HG03575 (cell line): ENCODE measurements around the gene TRIM49.
"Not testable (repeated sequence)": the region's sequence is repeated elsewhere in the genome, so short reads cannot be mapped to it uniquely, and the experiment has no call there.

Experiments used
- ATAC-seq: cut with Tn5 transposase; IDR thresholded peaks from one replicate; pipeline ENCODE4 v1.9.1; 2021; ENCODE audit not compliant: unreplicated experiment, insufficient number of reproducible peaks, low FRiP score; ENCODE audit errors: extremely low read depth

Gene TRIM49, protein sequence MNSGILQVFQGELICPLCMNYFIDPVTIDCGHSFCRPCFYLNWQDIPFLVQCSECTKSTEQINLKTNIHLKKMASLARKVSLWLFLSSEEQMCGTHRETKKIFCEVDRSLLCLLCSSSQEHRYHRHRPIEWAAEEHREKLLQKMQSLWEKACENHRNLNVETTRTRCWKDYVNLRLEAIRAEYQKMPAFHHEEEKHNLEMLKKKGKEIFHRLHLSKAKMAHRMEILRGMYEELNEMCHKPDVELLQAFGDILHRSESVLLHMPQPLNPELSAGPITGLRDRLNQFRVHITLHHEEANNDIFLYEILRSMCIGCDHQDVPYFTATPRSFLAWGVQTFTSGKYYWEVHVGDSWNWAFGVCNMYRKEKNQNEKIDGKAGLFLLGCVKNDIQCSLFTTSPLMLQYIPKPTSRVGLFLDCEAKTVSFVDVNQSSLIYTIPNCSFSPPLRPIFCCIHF

DNA sequence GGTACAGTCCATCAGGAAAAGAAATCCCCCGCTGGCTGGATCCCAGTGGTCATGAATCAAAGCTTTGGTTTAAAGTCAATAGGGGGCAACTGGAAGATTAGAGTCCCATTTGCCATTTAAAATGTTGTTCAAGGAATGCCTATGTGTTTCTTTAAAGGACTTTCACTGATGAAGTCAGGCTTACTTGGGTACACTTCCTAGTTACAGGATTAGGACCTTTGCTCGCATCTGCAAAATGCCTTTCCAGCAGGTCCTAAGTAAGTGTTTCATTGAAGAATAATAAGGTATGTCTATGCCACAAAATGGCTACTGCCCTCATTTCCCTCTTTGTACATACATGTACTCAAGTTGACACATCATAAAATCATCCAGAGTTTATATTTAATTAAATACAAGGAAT, at the start of gene TRIM49:
Gene TRIM49 (minus strand): TSS at position 101 of the 400 bp plus-strand sequence. CDS start 4,106 bp downstream, outside the sequence.
- ATAC-seq: not testable (repeated sequence)

GRCh38 chr11:89826694-89827093, 18.3 kb upstream of the TRIM49 start:
- ATAC-seq: not testable (repeated sequence)

- ATAC-seq: not testable (repeated sequence)
Observed at GRCh38 chr11:89820008-89820407, 11.6 kb upstream of the TRIM49 start.

- ATAC-seq: not testable (repeated sequence)
Observed at GRCh38 chr11:89813535-89813934, 5.2 kb upstream of the TRIM49 start.

- not testable (repeated sequence) for ATAC-seq
Observed at GRCh38 chr11:89787506-89788063, 20.8 kb downstream of the TRIM49 start.

- not testable (repeated sequence) for ATAC-seq
Observed at GRCh38 chr11:89785726-89786125, 22.6 kb downstream of the TRIM49 start.

DNA sequence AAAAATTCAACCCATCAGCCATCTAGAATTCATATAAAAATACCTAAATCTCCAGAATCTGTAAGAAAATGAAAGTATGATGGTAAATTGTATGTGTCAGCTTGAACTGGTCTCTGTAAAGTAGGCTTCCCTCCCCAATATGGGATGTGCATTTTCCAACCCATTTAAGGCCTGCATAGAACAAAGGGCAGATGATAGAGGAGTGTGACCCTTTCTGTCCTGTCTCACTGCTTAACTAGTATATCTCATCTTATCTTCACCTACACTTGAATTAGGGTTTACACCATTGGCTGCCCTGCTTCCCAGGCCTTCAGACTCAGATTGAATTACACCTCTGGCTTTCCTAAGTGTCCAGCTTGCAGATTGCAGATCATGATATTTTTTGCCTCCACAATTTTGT, 57.6 kb downstream of the TRIM49 start:
- ATAC-seq: not testable (repeated sequence)
